HepG2 (cell line): ENCODE measurements around the gene KIAA1755. TPM values are rescaled to one million over a fixed set of nuclear protein-coding genes. Genes with fewer than 3 reads are reported as not detected.

Experiments
- E2F5 ChIP-seq: sonication (generic); formaldehyde crosslinking; conservative IDR thresholded peaks from 2 replicates; pipeline ENCODE4 v1.4.0; 2020; ENCODE audit warnings: missing genetic modification reagents
- GATA4 ChIP-seq: sonication (generic); IDR thresholded peaks from 2 replicates; pipeline ENCODE4 v1.6.1; 2016; ENCODE audit warnings: antibody characterized with exemption, low read depth, borderline replicate concordance
- GFI1 ChIP-seq: sonication (generic); formaldehyde crosslinking; IDR thresholded peaks from 2 replicates; pipeline ENCODE4 v1.5.0; 2020; ENCODE audit warnings: missing genetic modification reagents, mild to moderate bottlenecking, borderline replicate concordance
- HOXA7 ChIP-seq: sonication (generic); formaldehyde crosslinking; IDR thresholded peaks from 2 replicates; pipeline ENCODE4 v1.8.1; 2022; ENCODE audit warnings: mild to moderate bottlenecking, missing genetic modification reagents, moderate library complexity
- KAT2B ChIP-seq: fragments of 150-350 bp; IDR thresholded peaks from 2 replicates; pipeline ENCODE4 v1.6.1; 2014; ENCODE audit warnings: low read depth, low read length, borderline replicate concordance
- MIXL1 ChIP-seq: IDR thresholded peaks from 2 replicates; pipeline ENCODE4 v1.6.1; 2016
- NFIB ChIP-seq: sonication (generic); formaldehyde crosslinking; IDR thresholded peaks from 2 replicates; pipeline ENCODE4 v1.9.0; 2021; ENCODE audit warnings: missing genetic modification reagents, mild to moderate bottlenecking, borderline replicate concordance
- TCF12 ChIP-seq, 2 experiments: fragments of 450-650 bp in 1 of 2; sonication (generic) in 1 of 2; formaldehyde crosslinking in 1 of 2; IDR thresholded peaks; 2 replicates each; pipeline versions ENCODE4 v1.6.1 to v1.8.0; 2017 to 2022; ENCODE audit warnings: antibody characterized with exemption in 1 of 2, mild to moderate bottlenecking in 1 of 2, missing genetic modification reagents in 1 of 2, moderate library complexity in 1 of 2
- TERF1 ChIP-seq: sonication (generic); formaldehyde crosslinking; IDR thresholded peaks from 2 replicates; pipeline ENCODE4 v1.8.0; 2022; ENCODE audit warnings: mild to moderate bottlenecking, missing genetic modification reagents, moderate library complexity
- TMF1 ChIP-seq: sonication (generic); formaldehyde crosslinking; IDR thresholded peaks from 2 replicates; pipeline ENCODE4 v1.8.1; 2022; ENCODE audit warnings: low read depth, missing genetic modification reagents
- ZNF260 ChIP-seq: sonication (generic); formaldehyde crosslinking; IDR thresholded peaks from 2 replicates; pipeline ENCODE4 v1.4.0; 2020; ENCODE audit warnings: missing genetic modification reagents, low read depth, mild to moderate bottlenecking, borderline replicate concordance
- ZNF263 ChIP-seq: sonication (generic); formaldehyde crosslinking; IDR thresholded peaks from 2 replicates; pipeline ENCODE4 v1.4.0; 2020; ENCODE audit warnings: missing genetic modification reagents
- ZNF292 ChIP-seq: sonication (generic); formaldehyde crosslinking; IDR thresholded peaks from 2 replicates; pipeline ENCODE4 v1.8.1; 2022; ENCODE audit warnings: mild to moderate bottlenecking, low read depth, missing genetic modification reagents, borderline replicate concordance
- ZNF326 ChIP-seq: sonication (generic); formaldehyde crosslinking; IDR thresholded peaks from 2 replicates; pipeline ENCODE4 v1.4.0; 2020; ENCODE audit warnings: missing genetic modification reagents, borderline replicate concordance
- ZNF431 ChIP-seq: sonication (generic); formaldehyde crosslinking; IDR thresholded peaks from 2 replicates; pipeline ENCODE4 v1.9.0; 2022; ENCODE audit warnings: missing genetic modification reagents, low read depth, mild to moderate bottlenecking, borderline replicate concordance
- ZNF44 ChIP-seq: sonication (generic); formaldehyde crosslinking; IDR thresholded peaks from 2 replicates; pipeline ENCODE4 v1.5.1; 2020; ENCODE audit warnings: mild to moderate bottlenecking, missing genetic modification reagents
- ZNF441 ChIP-seq: sonication (generic); formaldehyde crosslinking; IDR thresholded peaks from 2 replicates; pipeline ENCODE4 v1.7.0; 2021; ENCODE audit warnings: missing genetic modification reagents, borderline replicate concordance
- ZNF546 ChIP-seq: sonication (generic); formaldehyde crosslinking; conservative IDR thresholded peaks from 2 replicates; pipeline ENCODE4 v1.8.1; 2023; ENCODE audit warnings: mild to moderate bottlenecking, missing genetic modification reagents
- ZNF609 ChIP-seq: sonication (generic); formaldehyde crosslinking; IDR thresholded peaks from 2 replicates; pipeline ENCODE4 v1.4.0; 2020; ENCODE audit warnings: mild to moderate bottlenecking, missing genetic modification reagents, borderline replicate concordance
- ZNF724P ChIP-seq: sonication (generic); formaldehyde crosslinking; IDR thresholded peaks from 2 replicates; pipeline ENCODE4 v1.8.0; 2022; ENCODE audit warnings: missing genetic modification reagents, borderline replicate concordance
- polyA plus RNA-seq, 8 experiments: library from polyadenylated mRNA; depleted of rRNA in 3 of 8; stranded (reverse) in 7 of 8; unstranded in 1 of 8; fragments of >200 nt; fragmentation: Illumina TruSeq in 4 of 8; extraction: Trizol in 4 of 8; gene quantifications; 2 replicates each; pipeline versions ENCODE4 v1.2.1 to v1.2.3, GENCODE V29; 2011 to 2016; ENCODE audit warnings: low read depth in 4 of 8, missing spikeins in 1 of 8, mixed read lengths in 1 of 8; ENCODE audit not compliant: insufficient read depth in 1 of 8
- total RNA-seq, 5 experiments: library from RNA; depleted of rRNA; stranded (reverse); fragments of >200 nt; fragmentation: Illumina TruSeq; extraction: Trizol; gene quantifications; 2 replicates each; pipeline ENCODE4 v1.2.3, GENCODE V29; 2016; ENCODE audit warnings: low read depth in 1 of 5
- TF ChIP-seq, protein P1 (sequence below): sonication (generic); formaldehyde crosslinking; conservative IDR thresholded peaks from 2 replicates; pipeline ENCODE4 v1.4.0; 2020; ENCODE audit warnings: missing genetic modification reagents

Gene KIAA1755
- total and polyA plus RNA-seq, 2 of the 13 experiments (the other 11 are each of a cell fraction or from before 2014, with no cell fraction given) = 0.04 TPM; not detected in 1

- TF ChIP-seq TMF1 (CRISPR knock-in tag) (no peak), HOXA7 (no peak), ZNF609 (no peak), ZNF546 (peak; percentile 72; the same call in 1 of the 2 replicates), ZNF441 (CRISPR knock-in tag) (no peak), ZNF724P (CRISPR knock-in tag) (0 out of 2 replicates have a peak, but pooled peaks have one; percentile 17), NFIB (CRISPR knock-in tag) (peak; percentile 79; the same call in 1 of the 2 replicates), ZNF44 (CRISPR knock-in tag) (no peak), KAT2B (no peak), TCF12 (IDR thresholded peaks at IDR 0.05) (no peak), TCF12 (CRISPR knock-in tag; IDR thresholded peaks at IDR 0.05) (no peak), GATA4 (no peak), E2F5 (no peak), ZNF292 (CRISPR knock-in tag) (no peak), ZNF260 (no peak), ZNF326 (CRISPR knock-in tag) (no peak), GFI1 (CRISPR knock-in tag) (no peak), ZNF431 (CRISPR knock-in tag) (0 out of 2 replicates have a peak, but pooled peaks have one; percentile 46), ZNF263 (CRISPR knock-in tag) (peak; percentile 10; the same call in 1 of the 2 replicates), MIXL1 (no peak), TERF1 (CRISPR knock-in tag) (peak; percentile 41; the same call in 1 of the 2 replicates)
- TF ChIP-seq, protein P1, sequence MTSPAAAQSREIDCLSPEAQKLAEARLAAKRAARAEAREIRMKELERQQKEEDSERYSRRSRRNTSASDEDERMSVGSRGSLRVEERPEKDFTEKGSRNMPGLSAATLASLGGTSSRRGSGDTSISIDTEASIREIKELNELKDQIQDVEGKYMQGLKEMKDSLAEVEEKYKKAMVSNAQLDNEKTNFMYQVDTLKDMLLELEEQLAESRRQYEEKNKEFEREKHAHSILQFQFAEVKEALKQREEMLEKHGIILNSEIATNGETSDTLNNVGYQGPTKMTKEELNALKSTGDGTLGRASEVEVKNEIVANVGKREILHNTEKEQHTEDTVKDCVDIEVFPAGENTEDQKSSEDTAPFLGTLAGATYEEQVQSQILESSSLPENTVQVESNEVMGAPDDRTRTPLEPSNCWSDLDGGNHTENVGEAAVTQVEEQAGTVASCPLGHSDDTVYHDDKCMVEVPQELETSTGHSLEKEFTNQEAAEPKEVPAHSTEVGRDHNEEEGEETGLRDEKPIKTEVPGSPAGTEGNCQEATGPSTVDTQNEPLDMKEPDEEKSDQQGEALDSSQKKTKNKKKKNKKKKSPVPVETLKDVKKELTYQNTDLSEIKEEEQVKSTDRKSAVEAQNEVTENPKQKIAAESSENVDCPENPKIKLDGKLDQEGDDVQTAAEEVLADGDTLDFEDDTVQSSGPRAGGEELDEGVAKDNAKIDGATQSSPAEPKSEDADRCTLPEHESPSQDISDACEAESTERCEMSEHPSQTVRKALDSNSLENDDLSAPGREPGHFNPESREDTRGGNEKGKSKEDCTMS (CRISPR knock-in tag) = no peak
Observed at GRCh38 chr20:38164624-38165088, 95.9 kb downstream of the KIAA1755 start (continued).
